OCI-LY1 (cell line): ENCODE data around the gene ASAP3.

ENCODE experiments used
- H2AFZ ChIP-seq: fragments of 200-600 bp; sonication (generic), shearing (Covaris generic); 2 replicates; pipeline ENCODE4 v1.6.0; 2014; ENCODE audit warnings: antibody characterized with exemption, mild to moderate bottlenecking, low read length
- H3F3A ChIP-seq: fragments of 200-600 bp; sonication (generic), shearing (Covaris generic); 2 replicates; pipeline ENCODE4 v1.6.0; 2014; ENCODE audit warnings: mild to moderate bottlenecking, antibody characterized with exemption, low read length, moderate library complexity; ENCODE audit not compliant: insufficient read depth
- H3K27ac ChIP-seq: fragments of 200-600 bp; sonication (generic); 2 replicates; pipeline ENCODE4 v1.5.1; 2014; ENCODE audit warnings: low read length, mixed run types, mild to moderate bottlenecking, low read depth; ENCODE audit not compliant: poor library complexity, severe bottlenecking
- H3K27me3 ChIP-seq: fragments of 200-600 bp; sonication (generic); 2 replicates; pipeline ENCODE4 v1.6.0; 2014; ENCODE audit warnings: antibody characterized with exemption, mild to moderate bottlenecking, low read length, moderate library complexity; ENCODE audit not compliant: insufficient read depth
- H3K36me3 ChIP-seq: fragments of 200-600 bp; sonication (generic); 2 replicates; pipeline ENCODE4 v1.6.1; 2014; ENCODE audit warnings: mild to moderate bottlenecking, antibody characterized with exemption, low read length, moderate library complexity, mixed read lengths; ENCODE audit not compliant: insufficient read depth
- H3K4me1 ChIP-seq: fragments of 200-600 bp; sonication (generic); 2 replicates; pipeline ENCODE4 v1.5.1; 2014; ENCODE audit warnings: mild to moderate bottlenecking, low read length, moderate library complexity; ENCODE audit not compliant: insufficient read depth, severe bottlenecking
- H3K4me2 ChIP-seq: fragments of 200-600 bp; sonication (generic), shearing (Covaris generic); 2 replicates; pipeline ENCODE4 v1.6.1; 2014; ENCODE audit warnings: low read length
- H3K4me3 ChIP-seq: fragments of 200-600 bp; sonication (generic); 2 replicates; pipeline ENCODE4 v1.5.1; 2014; ENCODE audit warnings: low read length, low read depth, mild to moderate bottlenecking, mixed read lengths; ENCODE audit not compliant: poor library complexity, severe bottlenecking
- H3K79me2 ChIP-seq: fragments of 200-600 bp; shearing (Covaris generic); 2 replicates; pipeline ENCODE4 v1.6.1; 2016; ENCODE audit warnings: mixed run types, low read length, mixed read lengths; ENCODE audit not compliant: insufficient read depth
- H3K9ac ChIP-seq: fragments of 200-600 bp; sonication (generic), shearing (Covaris generic); 2 replicates; pipeline ENCODE4 v1.6.1; 2014; ENCODE audit warnings: mild to moderate bottlenecking, low read length, mixed read lengths
- H3K9me2 ChIP-seq: fragments of 200-600 bp; sonication (generic), shearing (Covaris generic); 2 replicates; pipeline ENCODE4 v1.6.1; 2014; ENCODE audit warnings: low read depth, mild to moderate bottlenecking, low read length, mixed read lengths
- H3K9me3 ChIP-seq: fragments of 200-600 bp; shearing (Covaris generic); 2 replicates; pipeline ENCODE4 v1.6.1; 2014; ENCODE audit warnings: low read length, mixed read lengths
- H4K20me1 ChIP-seq: fragments of 200-600 bp; sonication (generic), shearing (Covaris generic); 2 replicates; pipeline ENCODE4 v1.6.0; 2016; ENCODE audit warnings: mild to moderate bottlenecking, low read length; ENCODE audit not compliant: insufficient read depth
- EZH2 ChIP-seq: fragments of 200-600 bp; sonication (generic), shearing (Covaris generic); IDR thresholded peaks from 2 replicates; pipeline ENCODE4 v1.8.0; 2017; ENCODE audit warnings: borderline replicate concordance, mixed run types, mild to moderate bottlenecking, antibody characterized with exemption, low read length, moderate library complexity, mixed read lengths
- TF ChIP-seq, protein P1 (sequence below): fragments of 200-600 bp; sonication (generic), shearing (Covaris generic); IDR thresholded peaks from 2 replicates; pipeline ENCODE4 v1.5.1; 2017; ENCODE audit warnings: mild to moderate bottlenecking, antibody characterized with exemption, low read length, moderate library complexity, mixed read lengths

The ASAP3 gene

DNA sequence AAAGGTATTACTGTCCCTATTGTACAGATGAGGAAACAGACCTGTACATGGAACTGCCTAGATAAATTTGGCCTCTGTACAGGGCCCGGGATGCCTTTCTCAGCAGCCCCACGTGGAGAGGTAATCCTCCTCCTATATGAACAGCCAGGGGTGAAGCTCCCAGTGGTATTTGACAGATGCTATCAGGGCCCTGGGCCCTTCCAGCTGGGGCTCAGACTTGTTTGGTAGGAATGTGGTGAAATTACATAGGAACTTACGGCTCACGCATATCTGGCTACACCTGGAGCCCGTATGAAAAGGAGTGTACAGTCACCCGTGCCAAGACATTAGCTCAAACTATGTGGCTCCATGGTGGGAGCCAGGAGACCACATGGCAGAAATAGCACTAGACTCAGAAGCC lies 34.7 kb downstream of the ASAP3 start:
- Histone ChIP-seq H3K36me3 (no peaks in the 10 kb centered on the region), H3K79me2 (no peaks in the 10 kb centered on the region), H4K20me1 (no peaks in the 10 kb centered on the region), H3K27me3 (peaks cover 3% of the 10 kb centered on the region; the same call in 1 of the 2 replicates), H3K9me2 (no peaks in the 10 kb centered on the region), H3K4me3 (no peak overlapping the region), H3K9ac (no peak overlapping the region), H3K4me1 (no peaks in the 10 kb centered on the region), H3K4me2 (no peak overlapping the region), H3F3A (no peaks in the 10 kb centered on the region), H3K9me3 (no peaks in the 10 kb centered on the region), H2AFZ (no peak overlapping the region), H3K27ac (no peak overlapping the region)
- TF ChIP-seq, protein P1, sequence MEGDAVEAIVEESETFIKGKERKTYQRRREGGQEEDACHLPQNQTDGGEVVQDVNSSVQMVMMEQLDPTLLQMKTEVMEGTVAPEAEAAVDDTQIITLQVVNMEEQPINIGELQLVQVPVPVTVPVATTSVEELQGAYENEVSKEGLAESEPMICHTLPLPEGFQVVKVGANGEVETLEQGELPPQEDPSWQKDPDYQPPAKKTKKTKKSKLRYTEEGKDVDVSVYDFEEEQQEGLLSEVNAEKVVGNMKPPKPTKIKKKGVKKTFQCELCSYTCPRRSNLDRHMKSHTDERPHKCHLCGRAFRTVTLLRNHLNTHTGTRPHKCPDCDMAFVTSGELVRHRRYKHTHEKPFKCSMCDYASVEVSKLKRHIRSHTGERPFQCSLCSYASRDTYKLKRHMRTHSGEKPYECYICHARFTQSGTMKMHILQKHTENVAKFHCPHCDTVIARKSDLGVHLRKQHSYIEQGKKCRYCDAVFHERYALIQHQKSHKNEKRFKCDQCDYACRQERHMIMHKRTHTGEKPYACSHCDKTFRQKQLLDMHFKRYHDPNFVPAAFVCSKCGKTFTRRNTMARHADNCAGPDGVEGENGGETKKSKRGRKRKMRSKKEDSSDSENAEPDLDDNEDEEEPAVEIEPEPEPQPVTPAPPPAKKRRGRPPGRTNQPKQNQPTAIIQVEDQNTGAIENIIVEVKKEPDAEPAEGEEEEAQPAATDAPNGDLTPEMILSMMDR, result no peak
- no peak for TF ChIP-seq EZH2

DNA sequence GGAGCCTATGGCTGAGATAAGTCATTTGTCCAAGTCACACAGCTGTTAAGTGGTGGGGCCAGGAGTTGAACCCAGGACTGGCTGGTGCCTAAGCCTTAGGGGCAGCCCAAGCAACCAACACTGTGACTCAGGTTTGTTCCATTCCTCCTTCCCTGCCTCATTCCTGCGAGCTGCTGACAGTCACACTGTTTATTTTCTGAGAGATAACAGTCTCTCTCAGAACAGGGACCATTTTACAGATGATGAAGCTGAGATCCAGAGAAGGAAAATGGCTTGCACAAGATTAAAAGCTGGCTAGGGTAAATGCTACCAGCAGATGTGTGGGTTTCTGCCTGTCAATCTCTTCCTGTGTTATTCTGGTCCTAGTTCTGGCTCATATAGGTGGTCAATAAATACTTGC lies 35.1 kb downstream of the ASAP3 start:
- Histone ChIP-seq H3K27me3 (peaks cover 3% of the 10 kb centered on the region; the same call in 1 of the 2 replicates), H3F3A (no peaks in the 10 kb centered on the region), H3K9me3 (no peaks in the 10 kb centered on the region), H3K36me3 (no peaks in the 10 kb centered on the region), H4K20me1 (no peaks in the 10 kb centered on the region), H2AFZ (no peak overlapping the region), H3K9ac (no peak overlapping the region), H3K4me3 (no peak overlapping the region), H3K4me1 (no peaks in the 10 kb centered on the region), H3K79me2 (no peaks in the 10 kb centered on the region), H3K27ac (no peak overlapping the region), H3K4me2 (no peak overlapping the region), H3K9me2 (no peaks in the 10 kb centered on the region)
- TF ChIP-seq EZH2, result no peak
- TF ChIP-seq, protein P1, result no peak

DNA sequence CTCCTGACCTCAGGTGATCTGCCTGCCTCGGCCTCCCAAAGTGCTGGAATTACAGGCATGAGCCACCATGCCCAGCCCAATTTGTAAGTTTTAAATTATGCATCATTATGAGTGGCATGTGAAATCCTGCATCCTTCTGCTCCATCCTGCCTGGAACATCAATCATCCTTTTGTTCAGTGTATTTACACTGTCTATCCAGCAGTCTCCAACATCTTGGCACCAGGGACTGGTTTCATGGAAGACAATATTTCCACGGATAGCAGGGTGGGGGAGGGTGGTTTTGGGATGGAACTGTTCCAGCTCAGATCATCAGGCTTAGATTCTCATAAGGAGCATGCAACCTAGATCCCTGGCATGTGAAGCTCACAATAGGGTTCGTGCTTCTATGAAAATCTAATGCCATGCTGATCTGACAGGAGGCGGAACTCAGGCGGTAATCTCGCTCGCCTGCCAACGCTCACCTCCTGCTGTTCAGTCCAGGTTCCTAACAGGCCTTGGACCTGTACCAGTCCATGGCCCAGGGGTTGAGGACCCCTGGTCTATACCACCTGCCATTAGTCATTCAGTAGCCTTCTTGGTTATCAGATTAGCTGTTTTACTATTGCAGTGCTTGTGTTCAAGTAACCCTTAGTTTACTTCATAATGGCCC lies 37.2 kb downstream of the ASAP3 start:
- no peaks in the 10 kb centered on the region for H3K9me3 ChIP-seq
- no peaks in the 10 kb centered on the region for H3F3A ChIP-seq
- no peak overlapping the region for H3K9ac ChIP-seq
- H3K4me3 ChIP-seq, result no peak overlapping the region
- H4K20me1 ChIP-seq, result no peaks in the 10 kb centered on the region
- H3K36me3 ChIP-seq, result no peaks in the 10 kb centered on the region
- H2AFZ ChIP-seq, result no peak overlapping the region
- TF ChIP-seq EZH2, result no peak
- TF ChIP-seq, protein P1, result no peak
- no peaks in the 10 kb centered on the region for H3K79me2 ChIP-seq
- H3K4me1 ChIP-seq, result no peaks in the 10 kb centered on the region
- no peak overlapping the region for H3K4me2 ChIP-seq
- no peaks in the 10 kb centered on the region for H3K9me2 ChIP-seq
- H3K27me3 ChIP-seq, result no peaks in the 10 kb centered on the region; the same call in 1 of the 2 replicates
- no peak overlapping the region for H3K27ac ChIP-seq
